Neural cell (in vitro differentiated cells): ENCODE measurements around the gene EPB41L2.

ENCODE experiments used
- EP300 ChIP-seq: fragments of 450-650 bp; conservative IDR thresholded peaks from 2 replicates; pipeline ENCODE4 v1.6.1; 2014; ENCODE audit warnings: antibody characterized with exemption, mild to moderate bottlenecking, moderate library complexity; ENCODE audit not compliant: poor library complexity, severe bottlenecking
- EZH2 ChIP-seq: fragments of 200-600, 300-800 bp; shearing (Covaris generic), sonication (generic); IDR thresholded peaks from 2 replicates; pipeline ENCODE4 v1.6.1; 2014; ENCODE audit warnings: antibody characterized with exemption, low read length, borderline replicate concordance, mild to moderate bottlenecking; ENCODE audit not compliant: insufficient read depth, poor library complexity, severe bottlenecking
- POLR2AphosphoS5 ChIP-seq: IDR thresholded peaks from 2 replicates; pipeline ENCODE4 v1.6.1; 2012
- RAD21 ChIP-seq: fragments of 450-650 bp; conservative IDR thresholded peaks from 2 replicates; pipeline ENCODE4 v1.6.1; 2014; ENCODE audit warnings: antibody characterized with exemption, mild to moderate bottlenecking, moderate library complexity
- SMC3 ChIP-seq: fragments of 450-650 bp; conservative IDR thresholded peaks from 2 replicates; pipeline ENCODE4 v1.6.1; 2014; ENCODE audit warnings: antibody characterized with exemption, mild to moderate bottlenecking, moderate library complexity; ENCODE audit not compliant: poor library complexity
- TAF1 ChIP-seq: IDR thresholded peaks from 2 replicates; pipeline ENCODE4 v1.6.1; 2012; ENCODE audit warnings: low read depth
- TF ChIP-seq, protein P1 (sequence below): fragments of 450-650 bp; IDR thresholded peaks from 2 replicates; pipeline ENCODE4 v1.5.1; 2014; ENCODE audit warnings: antibody characterized with exemption, mild to moderate bottlenecking, moderate library complexity; ENCODE audit not compliant: poor library complexity, severe bottlenecking

- TF ChIP-seq POLR2AphosphoS5 = no peak
- TF ChIP-seq, protein P1, sequence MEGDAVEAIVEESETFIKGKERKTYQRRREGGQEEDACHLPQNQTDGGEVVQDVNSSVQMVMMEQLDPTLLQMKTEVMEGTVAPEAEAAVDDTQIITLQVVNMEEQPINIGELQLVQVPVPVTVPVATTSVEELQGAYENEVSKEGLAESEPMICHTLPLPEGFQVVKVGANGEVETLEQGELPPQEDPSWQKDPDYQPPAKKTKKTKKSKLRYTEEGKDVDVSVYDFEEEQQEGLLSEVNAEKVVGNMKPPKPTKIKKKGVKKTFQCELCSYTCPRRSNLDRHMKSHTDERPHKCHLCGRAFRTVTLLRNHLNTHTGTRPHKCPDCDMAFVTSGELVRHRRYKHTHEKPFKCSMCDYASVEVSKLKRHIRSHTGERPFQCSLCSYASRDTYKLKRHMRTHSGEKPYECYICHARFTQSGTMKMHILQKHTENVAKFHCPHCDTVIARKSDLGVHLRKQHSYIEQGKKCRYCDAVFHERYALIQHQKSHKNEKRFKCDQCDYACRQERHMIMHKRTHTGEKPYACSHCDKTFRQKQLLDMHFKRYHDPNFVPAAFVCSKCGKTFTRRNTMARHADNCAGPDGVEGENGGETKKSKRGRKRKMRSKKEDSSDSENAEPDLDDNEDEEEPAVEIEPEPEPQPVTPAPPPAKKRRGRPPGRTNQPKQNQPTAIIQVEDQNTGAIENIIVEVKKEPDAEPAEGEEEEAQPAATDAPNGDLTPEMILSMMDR = no peak
- no peak for TF ChIP-seq SMC3
- TF ChIP-seq TAF1 = no peak
- TF ChIP-seq EP300 = no peak
- TF ChIP-seq EZH2 = no peak
- TF ChIP-seq RAD21 = no peak
Observed at GRCh38 chr6:131049608-131050007, 13.4 kb downstream of the EPB41L2 start.
